Measurements from ENCODE around the gene FIGNL2. TPM values are rescaled to one million over a fixed set of nuclear protein-coding genes. Genes with fewer than 3 reads are reported as not detected.
A peak's percentile ranks its signal among the peaks of the same experiment; 100 is the strongest.

Gene FIGNL2
- total RNA-seq, 1 experiment from 2014 or later = not detected

DNA sequence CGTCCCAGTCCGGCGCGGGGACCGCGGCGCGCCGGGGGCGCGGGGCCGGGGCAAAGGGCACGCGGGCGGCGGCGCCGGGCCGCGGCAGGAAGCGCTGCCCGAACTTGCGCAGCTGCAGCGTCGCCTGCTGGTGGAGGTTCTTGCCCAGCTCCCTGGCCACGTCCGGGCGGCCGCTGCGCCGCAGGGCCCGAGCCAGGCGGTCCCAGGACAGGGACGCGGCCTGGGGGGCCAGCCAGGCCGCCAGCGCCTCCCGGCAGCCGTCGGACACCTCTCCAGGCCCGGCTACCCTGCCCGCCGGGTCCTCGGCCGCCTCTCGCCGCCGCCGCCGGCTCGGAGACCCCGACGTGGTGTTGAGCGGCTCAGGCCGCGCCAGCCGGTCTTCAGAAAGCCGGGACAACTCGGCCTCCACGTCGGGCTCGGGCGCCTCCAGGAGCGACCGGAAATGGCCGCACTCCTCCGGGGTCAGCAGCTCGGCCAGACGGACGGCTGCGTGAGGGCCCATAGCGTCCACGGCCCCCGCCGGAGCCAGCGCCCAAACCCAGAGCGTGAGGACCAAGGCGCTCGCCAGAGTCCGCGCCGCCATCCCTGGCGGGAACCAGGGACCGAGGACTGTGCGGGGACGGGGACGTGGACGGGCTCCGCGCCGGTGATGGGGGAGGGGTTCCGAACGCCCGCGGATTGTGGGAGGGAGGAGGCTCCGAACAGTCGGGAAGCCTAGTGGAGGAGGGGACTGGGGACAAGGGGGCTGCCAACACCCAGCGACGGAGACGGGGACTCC is 34.0 kb downstream of the FIGNL2 start:
- Histone ChIP-seq H3K36me3 (ENCODE audit: low read depth, low read length) (no peaks in the 10 kb centered on the region), H3F3A (ENCODE audit: low read length, unreplicated experiment) (no peaks in the 10 kb centered on the region), H3K79me2 (ENCODE audit: low read length) (peaks cover 8% of the 10 kb centered on the region), H3K9me2 (replicated peaks; ENCODE audit: low read length) (no peaks in the 10 kb centered on the region), H3K27me3 (ENCODE audit: low read length) (no peaks in the 10 kb centered on the region), H3K27ac (ENCODE audit: low read length) (0 out of 2 replicates have a peak overlapping the region, but pooled peaks have one; percentile 20), H3K4me2 (ENCODE audit: low read length) (peak overlapping the region; percentile 92), H2AFZ (ENCODE audit: low read length) (peak overlapping the region; percentile 98), H3K4me3 (ENCODE audit: low read length) (peak overlapping the region; percentile 87), H3K9me3 (ENCODE audit: low read length) (no peaks in the 10 kb centered on the region), H3K9ac (ENCODE audit: low read length) (peak overlapping the region; percentile 89), H3K4me1 (ENCODE audit: insufficient read depth, low read length) (peaks cover 16% of the 10 kb centered on the region; the same call in 1 of the 2 replicates), H4K20me1 (ENCODE audit: low read length) (no peaks in the 10 kb centered on the region)
- DNase-seq = peak; percentile 78
- BruUV-seq (replicated peaks) = no TSS peak
- POLR2A ChIA-PET (ENCODE audit: unreplicated experiment) = no interaction called here
- intact Hi-C loops (cut with micrococcal nuclease) = loop anchor here (1.0 kb wide), 1 partner anchor 61 kb away; no protein-coding TSS in a partner anchor
- ATAC-seq = peak; percentile 92
- no peak for TF ChIP-seq EZH2phosphoT487 (IDR thresholded peaks at IDR 0.05; ENCODE audit: borderline replicate concordance, low read length)
- TF ChIP-seq, protein P1, sequence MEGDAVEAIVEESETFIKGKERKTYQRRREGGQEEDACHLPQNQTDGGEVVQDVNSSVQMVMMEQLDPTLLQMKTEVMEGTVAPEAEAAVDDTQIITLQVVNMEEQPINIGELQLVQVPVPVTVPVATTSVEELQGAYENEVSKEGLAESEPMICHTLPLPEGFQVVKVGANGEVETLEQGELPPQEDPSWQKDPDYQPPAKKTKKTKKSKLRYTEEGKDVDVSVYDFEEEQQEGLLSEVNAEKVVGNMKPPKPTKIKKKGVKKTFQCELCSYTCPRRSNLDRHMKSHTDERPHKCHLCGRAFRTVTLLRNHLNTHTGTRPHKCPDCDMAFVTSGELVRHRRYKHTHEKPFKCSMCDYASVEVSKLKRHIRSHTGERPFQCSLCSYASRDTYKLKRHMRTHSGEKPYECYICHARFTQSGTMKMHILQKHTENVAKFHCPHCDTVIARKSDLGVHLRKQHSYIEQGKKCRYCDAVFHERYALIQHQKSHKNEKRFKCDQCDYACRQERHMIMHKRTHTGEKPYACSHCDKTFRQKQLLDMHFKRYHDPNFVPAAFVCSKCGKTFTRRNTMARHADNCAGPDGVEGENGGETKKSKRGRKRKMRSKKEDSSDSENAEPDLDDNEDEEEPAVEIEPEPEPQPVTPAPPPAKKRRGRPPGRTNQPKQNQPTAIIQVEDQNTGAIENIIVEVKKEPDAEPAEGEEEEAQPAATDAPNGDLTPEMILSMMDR (conservative IDR thresholded peaks at IDR 0.05; ENCODE audit: low read depth, low read length) = peak; percentile 43
- CTCF ChIA-PET = interaction anchor here (0.6 to 1.3 kb wide), 4 partner anchors 9 to 1193 kb away, joined by 3 to 11 read pairs (median 4); no protein-coding TSS in a partner anchor

DNA sequence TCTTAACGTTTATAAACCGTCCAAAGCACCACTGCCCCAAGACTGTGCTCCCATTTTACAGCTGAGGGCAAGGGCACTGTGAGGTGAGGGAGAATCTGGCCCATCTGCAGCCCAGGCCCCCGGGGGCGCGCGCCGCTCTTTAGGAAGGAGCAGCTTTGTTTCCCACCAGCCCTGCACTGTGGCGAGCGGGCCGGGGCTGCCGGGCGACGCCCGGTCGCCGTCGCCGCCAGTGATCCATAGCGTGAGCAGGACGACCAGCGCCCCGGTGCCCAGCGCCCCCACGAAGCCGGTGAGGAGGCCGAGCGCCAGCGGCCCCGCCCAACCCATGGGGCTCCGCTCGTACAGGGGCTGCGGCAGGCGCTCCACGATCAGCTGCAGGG is 34.6 kb downstream of the FIGNL2 start:
- Histone ChIP-seq H3K4me1 (ENCODE audit: insufficient read depth, low read length) (peaks cover 12% of the 10 kb centered on the region; the same call in 1 of the 2 replicates), H3K4me3 (ENCODE audit: low read length) (peak overlapping the region; percentile 61), H3K9ac (ENCODE audit: low read length) (peak overlapping the region; percentile 38; the same call in 1 of the 2 replicates), H3K79me2 (ENCODE audit: low read length) (peaks cover 5% of the 10 kb centered on the region; the same call in 1 of the 2 replicates), H3K4me2 (ENCODE audit: low read length) (peak overlapping the region; percentile 82), H4K20me1 (ENCODE audit: low read length) (no peaks in the 10 kb centered on the region), H3K36me3 (ENCODE audit: low read depth, low read length) (no peaks in the 10 kb centered on the region), H3K9me2 (replicated peaks; ENCODE audit: low read length) (no peaks in the 10 kb centered on the region), H2AFZ (ENCODE audit: low read length) (peak overlapping the region; percentile 79), H3K27ac (ENCODE audit: low read length) (no peak overlapping the region), H3F3A (ENCODE audit: low read length, unreplicated experiment) (no peaks in the 10 kb centered on the region), H3K27me3 (ENCODE audit: low read length) (no peaks in the 10 kb centered on the region), H3K9me3 (ENCODE audit: low read length) (no peaks in the 10 kb centered on the region)
- TF ChIP-seq EZH2phosphoT487 (IDR thresholded peaks at IDR 0.05; ENCODE audit: borderline replicate concordance, low read length) (no peak), EZH2 (IDR thresholded peaks at IDR 0.05; ENCODE audit: low read length, unreplicated experiment) (no peak)
- TF ChIP-seq, protein P1 (conservative IDR thresholded peaks at IDR 0.05; ENCODE audit: low read depth, low read length) = no peak
- intact Hi-C loops (cut with micrococcal nuclease) = loop anchor here (1.0 kb wide), 1 partner anchor 61 kb away; no protein-coding TSS in a partner anchor
- DNase-seq = no peak
- BruUV-seq (replicated peaks) = no TSS peak
- no peak for ATAC-seq
- CTCF ChIA-PET = interaction anchor here (0.6 to 1.3 kb wide), 4 partner anchors 61 to 286 kb away, joined by 3 to 5 read pairs (median 4); no protein-coding TSS in a partner anchor
- POLR2A ChIA-PET (ENCODE audit: unreplicated experiment) = no interaction called here

DNA sequence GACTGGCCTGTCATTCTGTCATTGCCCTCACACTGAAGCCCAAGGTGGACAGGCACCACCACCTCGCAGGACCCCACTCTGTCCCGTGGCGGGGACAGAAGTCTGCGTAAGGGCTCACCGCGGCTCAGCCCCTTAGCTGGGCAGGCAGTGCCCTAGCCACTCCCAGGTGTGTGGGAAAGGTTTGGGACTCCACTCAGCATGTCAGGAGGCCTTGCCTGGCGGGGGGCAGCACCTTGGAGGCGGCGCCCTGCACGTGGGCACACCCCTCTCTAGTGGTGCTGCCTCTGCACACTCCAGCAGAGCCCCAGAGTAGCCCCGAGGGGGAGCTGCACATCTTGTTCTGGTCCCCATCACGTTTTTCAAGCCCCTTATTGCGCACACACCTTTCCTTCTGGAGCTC is 35.6 kb downstream of the FIGNL2 start:
- no peak overlapping the region for H2AFZ ChIP-seq (ENCODE audit: low read length)
- peaks cover 7% of the 10 kb centered on the region; the same call in 1 of the 2 replicates for H3K4me1 ChIP-seq (ENCODE audit: insufficient read depth, low read length)
- H4K20me1 ChIP-seq (ENCODE audit: low read length) = no peaks in the 10 kb centered on the region
- no peak for ATAC-seq
- H3K4me3 ChIP-seq (ENCODE audit: low read length) = no peak overlapping the region
- intact Hi-C loops (cut with micrococcal nuclease) = no loop called here
- H3K4me2 ChIP-seq (ENCODE audit: low read length) = no peak overlapping the region
- DNase-seq = no peak
- no peaks in the 10 kb centered on the region for H3K27me3 ChIP-seq (ENCODE audit: low read length)
- H3K9me2 ChIP-seq (replicated peaks; ENCODE audit: low read length) = no peaks in the 10 kb centered on the region
- TF ChIP-seq, protein P1 (conservative IDR thresholded peaks at IDR 0.05; ENCODE audit: low read depth, low read length) = no peak
- TF ChIP-seq EZH2 (IDR thresholded peaks at IDR 0.05; ENCODE audit: low read length, unreplicated experiment) (no peak), EZH2phosphoT487 (IDR thresholded peaks at IDR 0.05; ENCODE audit: borderline replicate concordance, low read length) (no peak)
- POLR2A ChIA-PET (ENCODE audit: unreplicated experiment) = interaction anchor here (0.5 kb wide), 1 partner anchor 761 kb away, joined by 3 read pairs; no protein-coding TSS in a partner anchor
- no peaks in the 10 kb centered on the region for H3K36me3 ChIP-seq (ENCODE audit: low read depth, low read length)
- CTCF ChIA-PET = no interaction called here
- no peaks in the 10 kb centered on the region for H3K9me3 ChIP-seq (ENCODE audit: low read length)
- H3K27ac ChIP-seq (ENCODE audit: low read length) = no peak overlapping the region
- BruUV-seq (replicated peaks) = no TSS peak
- H3F3A ChIP-seq (ENCODE audit: low read length, unreplicated experiment) = no peaks in the 10 kb centered on the region
- no peak overlapping the region for H3K9ac ChIP-seq (ENCODE audit: low read length)
- H3K79me2 ChIP-seq (ENCODE audit: low read length) = no peaks in the 10 kb centered on the region

Measured in PC-3 (cell line).